ENCODE results near the gene CCDC70. TPM values are rescaled to one million over a fixed set of nuclear protein-coding genes. Genes with fewer than 3 reads are reported as not detected.
"Not testable (repeated sequence)": the region's sequence is repeated elsewhere in the genome, so short reads cannot be mapped to it uniquely, and the experiment has no call there.

The CCDC70 gene
- total RNA-seq, 8 experiments from 2014 or later, result 0.17 to 0.90 (median 0.28) TPM; not detected in 4

GRCh38 chr13:51822106-51822815 lies 39.5 kb upstream of the CCDC70 start:
- H3K27ac ChIP-seq, result no peak overlapping the region
- in situ Hi-C loops (cut with MboI; ENCODE audit: low pct_unique_long_range_greater_than_20kb in 2 of 9, low sequenced_read_pairs in 9 of 9, unreplicated experiment in 9 of 9), result loop anchor here in 4 of 9 experiments (10.0 to 25.0 kb wide), 2 partner anchors 313 to 315 kb away; partner anchors contain the start of gene NEK5 (in 3 of the 4)
- WGBS, 10 experiments, result 50 to 100% (median 88%) methylated on average over 1 to 12 of the region's 13 CpGs; no CpG with 5 or more reads in 2 of the 10 experiments

GRCh38 chr13:51823359-51823758 lies 38.4 kb upstream of the CCDC70 start:
- H3K27ac ChIP-seq, result no peak overlapping the region
- 50 to 100% (median 100%) methylated on average over 1 to 2 of the region's 2 CpGs; no CpG with 5 or more reads in 3 of the 10 experiments for WGBS, 10 experiments
- H3K4me1 ChIP-seq (replicated peaks in 1 of 2), result peaks cover 0 to 2% of the 10 kb centered on the region in 2 donors
- in situ Hi-C loops (cut with MboI; ENCODE audit: low pct_unique_long_range_greater_than_20kb in 2 of 9, low sequenced_read_pairs in 9 of 9, unreplicated experiment in 9 of 9), result loop anchor here in 4 of 9 experiments (10.0 to 25.0 kb wide), 2 partner anchors 311 to 314 kb away; partner anchors contain the start of gene NEK5 (in 3 of the 4)
- no peak for ATAC-seq (replicated peaks in 6 of 8)
- no peak overlapping the region for H3K4me3 ChIP-seq

More at GRCh38 chr13:51822106-51822815, 39.5 kb upstream of the CCDC70 start:
- H3K4me3 ChIP-seq, result no peak overlapping the region
- peaks cover 0 to 2% of the 10 kb centered on the region in 2 donors for H3K4me1 ChIP-seq (replicated peaks in 1 of 2)
- ATAC-seq (replicated peaks in 6 of 8), result no peak

- Histone ChIP-seq H3K4me1 (replicated peaks in 1 of 2) (peaks cover 0 to 2% of the 10 kb centered on the region in 2 donors), H3K4me3 (no peak overlapping the region), H3K27ac (no peak overlapping the region)
- no peak for ATAC-seq (replicated peaks in 6 of 8)
- WGBS, 10 experiments, result 10 to 93% (median 43%) methylated on average over 1 to 2 of the region's 2 CpGs; no CpG with 5 or more reads in 1 of the 10 experiments
- in situ Hi-C loops (cut with MboI; ENCODE audit: low pct_unique_long_range_greater_than_20kb in 2 of 9, low sequenced_read_pairs in 9 of 9, unreplicated experiment in 9 of 9), result loop anchor here in 4 of 9 experiments (10.0 to 25.0 kb wide), 2 partner anchors 311 to 313 kb away; partner anchors contain the start of gene NEK5 (in 3 of the 4)
These were observed 37.9 kb upstream of the CCDC70 start for GRCh38 chr13:51823863-51824262.

- not testable (repeated sequence) for H3K4me1 ChIP-seq (replicated peaks in 1 of 2); H3K27ac ChIP-seq; ATAC-seq (replicated peaks in 6 of 8); H3K4me3 ChIP-seq
- 60 to 100% (median 84%) methylated on average over 1 to 9 of the region's 11 CpGs; no CpG with 5 or more reads in 1 of the 10 experiments for WGBS, 10 experiments
- in situ Hi-C loops (cut with MboI; ENCODE audit: low pct_unique_long_range_greater_than_20kb in 2 of 9, low sequenced_read_pairs in 9 of 9, unreplicated experiment in 9 of 9), result loop anchor here in 5 of 9 experiments (10.0 to 25.0 kb wide), 3 partner anchors 288 to 313 kb away; partner anchors contain the start of gene NEK5 (in 3 of the 5)
These were observed 37.1 kb upstream of the CCDC70 start for GRCh38 chr13:51824712-51825111.

GRCh38 chr13:51825165-51825592 lies 36.6 kb upstream of the CCDC70 start:
- WGBS, 10 experiments, result 0 to 73% (median 58%) methylated on average over 1 to 2 of the region's 2 CpGs; no CpG with 5 or more reads in 2 of the 10 experiments
- Histone ChIP-seq H3K4me3 (no peak overlapping the region), H3K4me1 (replicated peaks in 1 of 2) (peaks cover 0 to 2% of the 10 kb centered on the region in 2 donors), H3K27ac (no peak overlapping the region)
- in situ Hi-C loops (cut with MboI; ENCODE audit: low pct_unique_long_range_greater_than_20kb in 2 of 9, low sequenced_read_pairs in 9 of 9, unreplicated experiment in 9 of 9), result loop anchor here in 2 of 9 experiments (10.0 to 25.0 kb wide), 2 partner anchors 287 to 310 kb away; no protein-coding TSS in a partner anchor
- no peak for ATAC-seq (replicated peaks in 6 of 8)

- H3K4me3 ChIP-seq, result no peak overlapping the region
- 50 to 100% (median 81%) methylated on average over 1 to 8 of the region's 10 CpGs; no CpG with 5 or more reads in 1 of the 10 experiments for WGBS, 10 experiments
- in situ Hi-C loops (cut with MboI; ENCODE audit: low pct_unique_long_range_greater_than_20kb in 2 of 9, low sequenced_read_pairs in 9 of 9, unreplicated experiment in 9 of 9), result loop anchor here in 2 of 9 experiments (10.0 to 25.0 kb wide), 2 partner anchors 287 to 309 kb away; no protein-coding TSS in a partner anchor
- H3K4me1 ChIP-seq (replicated peaks in 1 of 2), result peaks cover 0 to 2% of the 10 kb centered on the region in 2 donors
- no peak overlapping the region for H3K27ac ChIP-seq
- ATAC-seq (replicated peaks in 6 of 8), result no peak
These were observed 36.0 kb upstream of the CCDC70 start for GRCh38 chr13:51825681-51826254.

GRCh38 chr13:51826606-51827005 lies 35.2 kb upstream of the CCDC70 start:
- Histone ChIP-seq H3K4me1 (replicated peaks in 1 of 2) (peaks cover 0 to 2% of the 10 kb centered on the region in 2 donors), H3K4me3 (no peak overlapping the region), H3K27ac (no peak overlapping the region)
- in situ Hi-C loops (cut with MboI; ENCODE audit: low pct_unique_long_range_greater_than_20kb in 2 of 9, low sequenced_read_pairs in 9 of 9, unreplicated experiment in 9 of 9), result loop anchor here in 2 of 9 experiments (10.0 to 25.0 kb wide), 2 partner anchors 286 to 308 kb away; no protein-coding TSS in a partner anchor
- peak in 1 of 8 experiments; percentile 46 for ATAC-seq (replicated peaks in 6 of 8)
- 0 to 100% (median 76%) methylated on average over 1 to 6 of the region's 7 CpGs; no CpG with 5 or more reads in 3 of the 10 experiments for WGBS, 10 experiments

GRCh38 chr13:51827254-51827653 lies 34.5 kb upstream of the CCDC70 start:
- H3K4me1 ChIP-seq (replicated peaks in 1 of 2), result peaks cover 0 to 2% of the 10 kb centered on the region in 2 donors
- H3K27ac ChIP-seq, result no peak overlapping the region
- in situ Hi-C loops (cut with MboI; ENCODE audit: low pct_unique_long_range_greater_than_20kb in 2 of 9, low sequenced_read_pairs in 9 of 9, unreplicated experiment in 9 of 9), result loop anchor here in 2 of 9 experiments (10.0 to 25.0 kb wide), 2 partner anchors 285 to 308 kb away; no protein-coding TSS in a partner anchor
- no peak for ATAC-seq (replicated peaks in 6 of 8)
- WGBS, 10 experiments, result 11 to 100% (median 82%) methylated on average over 1 to 4 of the region's 4 CpGs; no CpG with 5 or more reads in 3 of the 10 experiments
- H3K4me3 ChIP-seq, result no peak overlapping the region

GRCh38 chr13:51828730-51829567 lies 32.8 kb upstream of the CCDC70 start:
- 60 to 93% (median 85%) methylated on average over 2 to 8 of the region's 8 CpGs for WGBS, 10 experiments
- in situ Hi-C loops (cut with MboI; ENCODE audit: low pct_unique_long_range_greater_than_20kb in 2 of 9, low sequenced_read_pairs in 9 of 9, unreplicated experiment in 9 of 9), result loop anchor here in 2 of 9 experiments (10.0 to 25.0 kb wide), 2 partner anchors 283 to 306 kb away; no protein-coding TSS in a partner anchor
- Histone ChIP-seq H3K27ac (no peak overlapping the region), H3K4me3 (no peak overlapping the region), H3K4me1 (replicated peaks in 1 of 2) (peaks cover 0 to 2% of the 10 kb centered on the region in 2 donors)
- ATAC-seq (replicated peaks in 6 of 8), result no peak

- Histone ChIP-seq H3K4me1 (replicated peaks in 1 of 2) (peaks cover 0 to 2% of the 10 kb centered on the region in 2 donors), H3K27ac (no peak overlapping the region), H3K4me3 (no peak overlapping the region)
- in situ Hi-C loops (cut with MboI; ENCODE audit: low pct_unique_long_range_greater_than_20kb in 2 of 9, low sequenced_read_pairs in 9 of 9, unreplicated experiment in 9 of 9), result loop anchor here in 2 of 9 experiments (10.0 to 25.0 kb wide), 2 partner anchors 283 to 305 kb away; no protein-coding TSS in a partner anchor
- ATAC-seq (replicated peaks in 6 of 8), result no peak
- WGBS, 10 experiments, result 67 to 100% (median 92%) methylated on average over 1 to 2 of the region's 2 CpGs
These were observed 32.2 kb upstream of the CCDC70 start for GRCh38 chr13:51829568-51829899.

GRCh38 chr13:51831519-51831918 lies 30.2 kb upstream of the CCDC70 start:
- Histone ChIP-seq H3K27ac (no peak overlapping the region), H3K4me3 (no peak overlapping the region), H3K4me1 (replicated peaks in 1 of 2) (no peaks in the 10 kb centered on the region)
- WGBS, 10 experiments, result 62 to 93% (median 80%) methylated on average over 1 to 4 of the region's 5 CpGs; no CpG with 5 or more reads in 5 of the 10 experiments
- in situ Hi-C loops (cut with MboI; ENCODE audit: low pct_unique_long_range_greater_than_20kb in 2 of 9, low sequenced_read_pairs in 9 of 9, unreplicated experiment in 9 of 9), result loop anchor here in 1 of 9 experiments (25.0 kb wide), 1 partner anchor 281 kb away; no protein-coding TSS in a partner anchor
- ATAC-seq (replicated peaks in 6 of 8), result no peak

Measured in motor neuron (in vitro differentiated cells).